ENCODE measurements around the gene PDE6G.

PDE6G gene

DNA sequence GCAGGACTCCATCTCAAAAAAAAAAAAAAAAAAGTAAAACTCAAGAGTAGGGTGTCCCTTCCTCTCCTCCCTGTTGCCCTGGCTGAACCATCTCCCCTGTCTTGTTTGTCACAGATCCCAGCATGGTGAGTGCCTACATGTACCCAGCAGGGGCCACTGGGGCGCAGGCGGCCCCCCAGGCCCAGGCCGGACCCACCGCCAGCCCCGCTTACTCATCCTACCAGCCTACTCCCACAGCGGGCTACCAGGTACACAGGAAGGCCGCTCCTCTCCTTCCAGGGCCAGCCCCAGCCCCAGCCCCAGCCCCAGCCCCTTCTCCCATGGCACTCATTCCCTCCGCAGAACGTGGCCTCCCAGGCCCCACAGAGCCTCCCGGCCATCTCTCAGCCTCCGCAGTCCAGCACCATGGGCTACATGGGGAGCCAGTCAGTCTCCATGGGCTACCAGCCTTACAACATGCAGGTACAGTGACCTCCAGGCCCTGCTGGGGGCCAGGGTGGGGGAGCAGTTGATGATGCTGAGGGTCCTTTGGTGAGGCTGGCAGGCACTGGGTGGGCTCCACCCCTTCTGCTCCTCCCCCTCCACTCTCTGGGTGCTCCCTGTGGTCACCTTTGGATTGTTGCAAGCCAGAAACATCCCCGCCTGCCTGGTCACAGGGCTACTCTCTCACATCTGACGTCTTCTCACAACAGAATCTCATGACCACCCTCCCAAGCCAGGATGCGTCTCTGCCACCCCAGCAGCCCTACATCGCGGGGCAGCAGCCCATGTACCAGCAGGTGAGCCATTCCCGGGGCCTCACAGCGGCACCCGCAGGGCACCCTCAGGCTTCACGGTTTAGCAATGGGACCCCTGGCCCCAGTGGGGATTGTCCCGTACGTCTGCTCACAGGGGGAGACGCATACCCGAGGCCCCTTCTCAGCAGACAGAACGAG is 44.3 kb upstream of the PDE6G start:
- H3K4me3 ChIP-seq (ENCODE audit: low read depth, low read length): no peak overlapping the region
- peak; percentile 22 for DNase-seq (ENCODE audit: low read depth)
- TF ChIP-seq, protein P1, sequence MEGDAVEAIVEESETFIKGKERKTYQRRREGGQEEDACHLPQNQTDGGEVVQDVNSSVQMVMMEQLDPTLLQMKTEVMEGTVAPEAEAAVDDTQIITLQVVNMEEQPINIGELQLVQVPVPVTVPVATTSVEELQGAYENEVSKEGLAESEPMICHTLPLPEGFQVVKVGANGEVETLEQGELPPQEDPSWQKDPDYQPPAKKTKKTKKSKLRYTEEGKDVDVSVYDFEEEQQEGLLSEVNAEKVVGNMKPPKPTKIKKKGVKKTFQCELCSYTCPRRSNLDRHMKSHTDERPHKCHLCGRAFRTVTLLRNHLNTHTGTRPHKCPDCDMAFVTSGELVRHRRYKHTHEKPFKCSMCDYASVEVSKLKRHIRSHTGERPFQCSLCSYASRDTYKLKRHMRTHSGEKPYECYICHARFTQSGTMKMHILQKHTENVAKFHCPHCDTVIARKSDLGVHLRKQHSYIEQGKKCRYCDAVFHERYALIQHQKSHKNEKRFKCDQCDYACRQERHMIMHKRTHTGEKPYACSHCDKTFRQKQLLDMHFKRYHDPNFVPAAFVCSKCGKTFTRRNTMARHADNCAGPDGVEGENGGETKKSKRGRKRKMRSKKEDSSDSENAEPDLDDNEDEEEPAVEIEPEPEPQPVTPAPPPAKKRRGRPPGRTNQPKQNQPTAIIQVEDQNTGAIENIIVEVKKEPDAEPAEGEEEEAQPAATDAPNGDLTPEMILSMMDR (conservative IDR thresholded peaks at IDR 0.05; ENCODE audit: low read depth, low read length): no peak

DNA sequence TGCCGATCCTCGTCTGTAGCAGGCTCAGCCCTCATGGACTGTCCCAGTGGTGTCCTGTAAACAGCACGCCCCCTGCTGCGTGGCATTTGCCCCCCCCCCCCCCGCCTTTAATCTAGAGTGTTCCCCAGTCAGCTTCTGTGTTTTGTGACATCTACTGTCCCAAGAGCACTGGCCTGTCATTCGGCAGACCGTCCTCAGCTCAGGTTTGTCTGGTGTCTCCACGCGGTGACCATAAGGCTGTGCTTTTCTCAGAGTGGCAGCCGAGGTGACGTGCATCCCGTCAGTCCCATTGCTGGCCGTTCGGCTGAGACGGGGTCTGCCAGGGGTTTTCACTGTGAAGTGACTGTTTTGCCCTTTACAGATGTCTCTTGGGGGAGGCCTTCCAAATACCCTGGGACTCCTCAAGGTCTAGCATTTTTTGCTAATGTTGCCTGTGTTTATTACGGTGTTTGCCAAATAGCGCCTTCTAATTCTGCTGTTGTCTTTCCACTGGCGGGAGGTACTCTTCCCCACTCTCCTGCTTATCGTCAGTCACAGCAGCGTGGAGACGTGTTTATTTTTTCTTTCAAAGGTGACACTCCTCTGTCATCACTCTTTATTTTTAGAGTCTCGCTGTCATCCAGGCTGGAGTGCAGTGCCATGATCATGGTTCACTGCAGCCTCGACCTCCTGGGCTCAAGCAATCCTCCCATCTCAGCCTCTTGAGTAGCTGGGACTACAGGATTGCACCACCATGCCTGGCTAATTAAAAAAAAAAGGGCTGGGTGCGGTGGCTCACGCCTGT is 41.1 kb upstream of the PDE6G start:
- DNase-seq (ENCODE audit: low read depth): no peak
- TF ChIP-seq, protein P1 (conservative IDR thresholded peaks at IDR 0.05; ENCODE audit: low read depth, low read length): no peak
- no peak overlapping the region for H3K4me3 ChIP-seq (ENCODE audit: low read depth, low read length)

DNA sequence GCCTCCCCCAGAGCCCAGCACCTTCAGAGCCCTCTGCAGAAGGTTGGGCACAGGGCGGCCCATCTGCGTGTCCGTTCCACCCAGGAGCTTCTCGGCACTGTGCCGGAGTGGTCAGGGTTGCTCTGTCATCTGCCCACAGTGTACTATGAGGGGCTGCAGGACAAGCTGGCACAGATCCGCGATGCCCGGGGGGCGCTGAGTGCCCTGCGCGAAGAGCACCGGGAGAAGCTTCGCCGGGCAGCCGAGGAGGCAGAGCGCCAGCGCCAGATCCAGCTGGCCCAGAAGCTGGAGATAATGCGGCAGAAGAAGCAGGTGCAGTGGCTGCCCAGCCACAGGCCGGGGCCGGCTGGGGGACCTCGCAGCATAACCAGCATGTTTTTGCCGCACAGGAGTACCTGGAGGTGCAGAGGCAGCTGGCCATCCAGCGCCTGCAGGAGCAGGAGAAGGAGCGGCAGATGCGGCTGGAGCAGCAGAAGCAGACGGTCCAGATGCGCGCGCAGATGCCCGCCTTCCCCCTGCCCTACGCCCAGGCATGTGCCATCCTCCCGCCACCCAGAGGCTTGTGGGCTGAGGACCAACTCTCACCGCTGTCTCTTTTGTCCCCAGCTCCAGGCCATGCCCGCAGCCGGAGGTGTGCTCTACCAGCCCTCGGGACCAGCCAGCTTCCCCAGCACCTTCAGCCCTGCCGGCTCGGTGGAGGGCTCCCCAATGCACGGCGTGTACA is 40.0 kb upstream of the PDE6G start:
- no peak for DNase-seq (ENCODE audit: low read depth)
- no peak overlapping the region for H3K4me3 ChIP-seq (ENCODE audit: low read depth, low read length)
- TF ChIP-seq, protein P1 (conservative IDR thresholded peaks at IDR 0.05; ENCODE audit: low read depth, low read length): no peak

DNA sequence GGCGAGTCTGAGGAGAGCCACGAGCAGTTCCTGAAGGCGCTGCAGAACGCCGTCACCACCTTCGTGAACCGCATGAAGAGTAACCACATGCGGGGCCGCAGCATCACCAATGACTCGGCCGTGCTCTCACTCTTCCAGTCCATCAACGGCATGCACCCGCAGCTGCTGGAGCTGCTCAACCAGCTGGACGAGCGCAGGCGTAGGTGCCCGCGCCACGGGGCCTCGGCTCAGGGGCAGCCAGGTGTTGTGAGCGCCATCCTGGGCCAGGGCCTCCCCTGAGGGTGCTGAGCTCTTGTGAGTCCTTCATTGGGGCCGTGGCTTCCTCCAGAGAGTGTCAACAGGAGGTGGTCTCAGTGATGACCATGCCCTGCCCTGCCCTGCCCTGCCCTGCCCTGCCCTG is 39.5 kb upstream of the PDE6G start:
- TF ChIP-seq, protein P1 (conservative IDR thresholded peaks at IDR 0.05; ENCODE audit: low read depth, low read length): no peak
- DNase-seq (ENCODE audit: low read depth): no peak
- H3K4me3 ChIP-seq (ENCODE audit: low read depth, low read length): no peak overlapping the region

DNA sequence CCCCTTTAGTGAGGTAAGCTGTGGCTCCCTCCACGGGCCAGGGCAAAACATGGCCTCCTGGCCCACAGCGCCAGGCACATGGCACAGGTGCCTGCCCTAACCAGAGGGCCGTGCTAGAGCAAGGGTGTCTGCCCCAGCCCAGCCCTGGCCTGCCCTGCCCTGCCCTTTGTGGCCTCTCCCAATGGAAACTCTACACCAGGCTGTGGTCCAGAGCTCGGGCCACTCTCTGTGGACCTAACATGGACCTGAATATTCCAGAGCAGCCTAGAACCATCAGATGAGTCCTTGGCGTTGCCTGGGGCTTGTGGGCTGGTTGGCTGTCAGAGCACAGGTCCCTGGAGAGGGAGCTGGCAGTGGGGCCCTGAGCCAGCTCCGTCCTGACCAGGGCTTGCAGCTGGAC is 38.9 kb upstream of the PDE6G start:
- TF ChIP-seq, protein P1 (conservative IDR thresholded peaks at IDR 0.05; ENCODE audit: low read depth, low read length): no peak
- DNase-seq (ENCODE audit: low read depth): no peak
- H3K4me3 ChIP-seq (ENCODE audit: low read depth, low read length): no peak overlapping the region

DNA sequence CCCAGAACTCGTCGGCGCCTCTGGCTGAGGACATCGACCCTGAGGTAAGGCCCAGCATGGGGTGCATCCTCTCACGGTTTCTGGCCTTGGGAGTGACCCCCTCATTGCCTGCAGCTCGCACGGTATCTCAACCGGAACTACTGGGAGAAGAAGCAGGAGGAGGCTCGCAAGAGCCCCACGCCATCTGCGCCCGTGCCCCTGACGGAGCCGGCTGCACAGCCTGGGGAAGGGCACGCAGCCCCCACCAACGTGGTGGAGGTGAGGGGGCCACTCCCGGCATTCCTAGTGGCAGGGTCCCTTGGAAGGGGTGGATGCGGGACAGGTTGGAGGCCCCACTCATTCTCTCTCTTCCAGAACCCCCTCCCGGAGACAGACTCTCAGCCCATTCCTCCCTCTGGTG is 38.5 kb upstream of the PDE6G start:
- DNase-seq (ENCODE audit: low read depth): no peak
- no peak overlapping the region for H3K4me3 ChIP-seq (ENCODE audit: low read depth, low read length)
- TF ChIP-seq, protein P1 (conservative IDR thresholded peaks at IDR 0.05; ENCODE audit: low read depth, low read length): no peak

Data from choroid plexus epithelial cell (primary cell).